GM12875 (cell line): Measurements from ENCODE around the gene LGMN.

Experiments
- H3K4me3 ChIP-seq: one replicate; pipeline ENCODE4 v1.5.1; 2011; ENCODE audit warnings: low read depth, low read length, control low read depth
- TF ChIP-seq, protein P1 (sequence below): IDR thresholded peaks from 2 replicates; pipeline ENCODE4 v1.5.1; 2011; ENCODE audit warnings: low read depth, mild to moderate bottlenecking, control low read depth, inconsistent platforms, low read length, moderate library complexity, borderline replicate concordance; ENCODE audit not compliant: insufficient read depth

Gene LGMN

DNA sequence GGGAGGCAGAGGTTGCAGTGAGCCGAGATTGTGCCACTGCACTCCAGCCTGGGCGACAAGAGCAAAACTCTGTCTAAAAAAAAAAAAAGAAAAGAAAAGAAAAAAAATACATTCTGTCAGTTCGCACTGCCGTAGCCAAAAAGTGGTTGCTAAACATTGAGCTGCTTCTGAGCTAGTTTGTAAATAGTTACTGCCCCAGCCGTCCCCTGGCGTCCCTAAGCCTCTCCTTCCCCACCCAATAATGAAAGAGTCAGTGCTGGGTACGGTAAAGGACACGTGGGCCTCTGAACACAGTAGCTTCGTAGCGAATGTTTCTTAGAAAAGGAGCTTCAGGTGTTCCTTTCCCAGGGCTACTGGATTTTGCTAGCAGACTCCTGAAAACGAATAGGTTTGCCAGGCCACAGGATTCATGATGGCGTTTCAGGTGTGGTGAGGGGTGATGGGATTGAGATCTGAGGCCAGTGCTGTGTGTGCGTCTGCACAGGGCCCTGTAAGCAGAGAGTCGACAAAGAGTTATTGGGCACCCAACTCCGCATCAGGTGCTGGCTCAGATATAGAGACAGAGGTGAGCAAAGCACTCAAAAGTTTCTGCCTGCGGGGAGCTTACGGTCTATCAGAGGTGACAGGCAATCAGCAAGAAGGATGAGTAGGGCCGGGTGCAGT lies 94.1 kb downstream of the LGMN start:
- peak overlapping the region; percentile 75 for H3K4me3 ChIP-seq
- TF ChIP-seq, protein P1, sequence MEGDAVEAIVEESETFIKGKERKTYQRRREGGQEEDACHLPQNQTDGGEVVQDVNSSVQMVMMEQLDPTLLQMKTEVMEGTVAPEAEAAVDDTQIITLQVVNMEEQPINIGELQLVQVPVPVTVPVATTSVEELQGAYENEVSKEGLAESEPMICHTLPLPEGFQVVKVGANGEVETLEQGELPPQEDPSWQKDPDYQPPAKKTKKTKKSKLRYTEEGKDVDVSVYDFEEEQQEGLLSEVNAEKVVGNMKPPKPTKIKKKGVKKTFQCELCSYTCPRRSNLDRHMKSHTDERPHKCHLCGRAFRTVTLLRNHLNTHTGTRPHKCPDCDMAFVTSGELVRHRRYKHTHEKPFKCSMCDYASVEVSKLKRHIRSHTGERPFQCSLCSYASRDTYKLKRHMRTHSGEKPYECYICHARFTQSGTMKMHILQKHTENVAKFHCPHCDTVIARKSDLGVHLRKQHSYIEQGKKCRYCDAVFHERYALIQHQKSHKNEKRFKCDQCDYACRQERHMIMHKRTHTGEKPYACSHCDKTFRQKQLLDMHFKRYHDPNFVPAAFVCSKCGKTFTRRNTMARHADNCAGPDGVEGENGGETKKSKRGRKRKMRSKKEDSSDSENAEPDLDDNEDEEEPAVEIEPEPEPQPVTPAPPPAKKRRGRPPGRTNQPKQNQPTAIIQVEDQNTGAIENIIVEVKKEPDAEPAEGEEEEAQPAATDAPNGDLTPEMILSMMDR, result no peak
